Muscle of leg (tissue), 11 donors: ENCODE results near the gene GATA1. TPM values are rescaled to one million over a fixed set of nuclear protein-coding genes. Genes with fewer than 3 reads are reported as not detected.
"Not testable (repeated sequence)": the region's sequence is repeated elsewhere in the genome, so short reads cannot be mapped to it uniquely, and the experiment has no call there.

Source experiments
- DNase-seq: peaks from one replicate; pipeline ENCODE4 v3.0.0; 2013
- H3K27ac ChIP-seq: one replicate; pipeline ENCODE4 v1.5.1; 2013; ENCODE audit warnings: mild to moderate bottlenecking, low read length, control low read depth
- H3K27me3 ChIP-seq: one replicate; pipeline ENCODE4 v1.6.1; 2013; ENCODE audit warnings: low read length; ENCODE audit not compliant: control insufficient read depth, insufficient read depth
- H3K36me3 ChIP-seq: one replicate; pipeline ENCODE4 v1.6.1; 2013; ENCODE audit warnings: low read length; ENCODE audit not compliant: control insufficient read depth, insufficient read depth
- H3K4me1 ChIP-seq: one replicate; pipeline ENCODE4 v1.6.1; 2013; ENCODE audit warnings: low read length; ENCODE audit not compliant: control insufficient read depth, insufficient read depth
- H3K4me3 ChIP-seq: one replicate; pipeline ENCODE4 v1.5.1; 2013; ENCODE audit warnings: low read length, control low read depth
- H3K9me3 ChIP-seq: replicated peaks from 2 replicates; pipeline ENCODE4 v1.6.1; 2013; ENCODE audit warnings: low read depth, low read length; ENCODE audit not compliant: control insufficient read depth
- WGBS: methylation state at CpG from one replicate; pipeline ENCODE4 v1.1.5; 2013; ENCODE audit warnings: missing lambda C conversion rate; ENCODE audit not compliant: insufficient coverage; 5-methylcytosine and 5-hydroxymethylcytosine counted together
- polyA plus RNA-seq, 8 donors: library from polyadenylated mRNA; unstranded; fragments of 120-200 nt; gene quantifications; one replicate each; pipeline versions ENCODE4 v1.2.1 to v1.2.3, GENCODE V29; 2013; ENCODE audit warnings: inconsistent platforms in 1 of 8, low replicate concordance in 1 of 8; ENCODE audit not compliant: insufficient read length in 8 of 8, insufficient read depth in 1 of 8
- total RNA-seq: library from RNA; stranded (reverse); fragments of 120-200 nt; gene quantifications from one replicate; pipeline ENCODE4 v1.2.4, GENCODE V29; 2013

GATA1 gene
- total and polyA plus RNA-seq, 9 donors, result 0.22 to 0.98 (median 0.57) TPM

DNA sequence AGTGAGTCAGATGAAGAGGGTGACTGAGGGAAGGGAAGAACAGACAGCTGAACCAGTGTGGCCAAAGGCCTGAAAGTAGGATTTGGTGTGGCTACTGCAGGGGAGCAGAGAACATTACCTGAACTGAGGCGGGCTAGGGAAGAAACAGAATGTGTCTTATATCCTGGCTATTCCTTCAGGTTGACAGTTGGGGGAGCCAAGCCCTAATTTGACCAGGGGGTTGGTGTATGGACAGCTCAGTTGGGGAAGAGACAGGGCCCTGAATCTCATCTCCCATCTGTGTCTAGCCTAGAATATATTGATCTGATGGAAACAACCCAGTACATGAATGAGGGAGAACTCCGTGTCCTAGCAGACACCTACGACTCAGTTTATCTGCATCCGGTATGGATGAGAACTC, 19.7 kb downstream of the GATA1 start:
- Histone ChIP-seq H3K4me1 (peaks cover 7% of the 10 kb centered on the region), H3K4me3 (no peak overlapping the region), H3K36me3 (peaks cover 21% of the 10 kb centered on the region), H3K9me3 (no peaks in the 10 kb centered on the region), H3K27ac (no peak overlapping the region), H3K27me3 (no peaks in the 10 kb centered on the region)
- DNase-seq, result no peak
- WGBS, result 71% methylated on average over 1 of the region's 4 CpGs

DNA sequence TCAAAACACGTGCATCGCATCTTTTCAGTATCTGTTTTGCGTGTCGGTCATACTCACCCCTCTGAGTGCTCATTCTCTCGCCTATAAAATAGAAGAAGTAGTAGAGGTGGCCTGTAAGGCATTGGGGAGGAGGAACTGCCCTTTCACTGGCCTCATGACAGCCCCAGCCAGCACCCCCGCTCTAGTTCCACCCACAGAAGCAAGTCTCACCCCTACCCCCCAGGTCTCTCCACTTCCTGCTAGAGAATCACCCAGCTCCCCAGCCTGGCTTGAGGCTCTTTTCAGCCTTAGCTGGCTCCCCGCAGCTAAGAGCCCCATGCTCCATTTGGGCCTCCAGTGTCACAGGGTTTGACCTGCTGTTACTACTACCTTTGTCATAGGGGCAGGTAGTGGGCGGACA, 27.3 kb downstream of the GATA1 start:
- Histone ChIP-seq H3K9me3 (no peaks in the 10 kb centered on the region), H3K36me3 (peaks cover 38% of the 10 kb centered on the region), H3K27me3 (no peaks in the 10 kb centered on the region), H3K27ac (no peak overlapping the region), H3K4me3 (no peak overlapping the region), H3K4me1 (no peaks in the 10 kb centered on the region)
- WGBS, result 91% methylated on average over 1 of the region's 8 CpGs
- DNase-seq, result peak; percentile 10

DNA sequence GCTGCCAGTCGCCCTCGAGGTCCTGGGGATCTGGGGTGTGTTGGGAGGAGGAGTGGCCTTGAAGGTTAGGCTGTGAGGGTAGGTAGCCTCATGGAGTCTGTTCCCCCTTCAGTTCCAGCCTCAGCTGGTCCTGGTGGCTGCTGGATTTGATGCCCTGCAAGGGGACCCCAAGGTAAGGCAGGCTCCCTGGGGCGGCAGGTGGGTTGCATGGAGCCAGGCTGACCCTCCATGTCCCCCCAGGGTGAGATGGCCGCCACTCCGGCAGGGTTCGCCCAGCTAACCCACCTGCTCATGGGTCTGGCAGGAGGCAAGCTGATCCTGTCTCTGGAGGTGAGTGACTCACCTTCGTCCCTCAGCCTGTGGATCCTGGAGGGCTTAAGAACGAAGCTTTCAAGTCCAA, 28.3 kb downstream of the GATA1 start:
- H3K9me3 ChIP-seq, result no peaks in the 10 kb centered on the region
- no peaks in the 10 kb centered on the region for H3K27me3 ChIP-seq
- no peak for DNase-seq
- no peaks in the 10 kb centered on the region for H3K4me1 ChIP-seq
- 90% methylated on average over 8 of the region's 8 CpGs for WGBS
- H3K4me3 ChIP-seq, result no peak overlapping the region
- no peak overlapping the region for H3K27ac ChIP-seq
- peaks cover 39% of the 10 kb centered on the region for H3K36me3 ChIP-seq

DNA sequence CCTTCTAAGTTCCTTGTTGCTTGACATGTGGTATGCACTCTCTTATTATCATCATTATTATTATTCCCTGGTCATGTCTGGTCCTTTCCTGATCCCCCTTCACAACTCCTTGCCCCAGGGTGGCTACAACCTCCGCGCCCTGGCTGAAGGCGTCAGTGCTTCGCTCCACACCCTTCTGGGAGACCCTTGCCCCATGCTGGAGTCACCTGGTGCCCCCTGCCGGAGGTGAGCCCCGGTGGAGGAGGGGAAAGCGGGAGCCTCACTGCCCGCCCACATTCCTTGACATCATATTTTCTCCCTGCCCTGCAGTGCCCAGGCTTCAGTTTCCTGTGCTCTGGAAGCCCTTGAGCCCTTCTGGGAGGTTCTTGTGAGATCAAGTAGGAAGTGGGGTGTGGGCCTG, 28.9 kb downstream of the GATA1 start:
- Histone ChIP-seq H3K36me3 (peaks cover 44% of the 10 kb centered on the region), H3K27me3 (no peaks in the 10 kb centered on the region), H3K27ac (no peak overlapping the region), H3K9me3 (no peaks in the 10 kb centered on the region), H3K4me3 (no peak overlapping the region), H3K4me1 (no peaks in the 10 kb centered on the region)
- WGBS, result 84% methylated on average over 6 of the region's 8 CpGs
- DNase-seq, result no peak

DNA sequence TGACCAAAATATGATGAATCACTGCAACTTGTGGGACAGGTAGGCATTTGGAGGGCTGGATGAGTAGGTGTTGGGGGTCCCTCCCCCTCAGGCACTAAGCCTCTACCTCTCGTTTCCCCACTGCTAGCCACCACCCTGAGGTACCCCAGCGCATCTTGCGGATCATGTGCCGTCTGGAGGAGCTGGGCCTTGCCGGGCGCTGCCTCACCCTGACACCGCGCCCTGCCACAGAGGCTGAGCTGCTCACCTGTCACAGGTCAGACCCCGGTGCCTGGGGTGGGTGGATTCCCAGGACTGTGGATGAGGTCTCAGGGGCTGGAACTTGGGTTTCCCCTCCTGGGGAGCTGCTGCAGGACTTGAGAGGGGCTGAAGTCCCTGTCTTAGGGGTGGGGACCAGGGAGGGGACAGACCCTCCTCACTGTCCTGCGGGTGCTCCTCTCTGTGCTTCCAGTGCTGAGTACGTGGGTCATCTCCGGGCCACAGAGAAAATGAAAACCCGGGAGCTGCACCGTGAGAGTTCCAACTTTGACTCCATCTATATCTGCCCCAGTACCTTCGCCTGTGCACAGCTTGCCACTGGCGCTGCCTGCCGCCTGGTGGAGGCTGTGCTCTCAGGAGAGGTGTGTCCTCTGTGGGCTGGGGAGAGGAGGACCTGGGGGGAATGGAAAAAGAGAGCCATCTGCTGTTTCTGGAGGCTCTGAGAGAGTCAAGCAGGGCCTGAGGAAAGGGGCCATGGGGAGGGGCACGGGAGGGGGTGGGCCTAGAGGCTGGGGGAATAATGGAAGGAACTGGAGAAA, 29.8 kb downstream of the GATA1 start:
- Histone ChIP-seq H3K4me1 (no peaks in the 10 kb centered on the region), H3K9me3 (no peaks in the 10 kb centered on the region), H3K27ac (no peak overlapping the region), H3K4me3 (no peak overlapping the region), H3K36me3 (peaks cover 47% of the 10 kb centered on the region), H3K27me3 (no peaks in the 10 kb centered on the region)
- no peak for DNase-seq
- 94% methylated on average over 14 of the region's 18 CpGs for WGBS

DNA sequence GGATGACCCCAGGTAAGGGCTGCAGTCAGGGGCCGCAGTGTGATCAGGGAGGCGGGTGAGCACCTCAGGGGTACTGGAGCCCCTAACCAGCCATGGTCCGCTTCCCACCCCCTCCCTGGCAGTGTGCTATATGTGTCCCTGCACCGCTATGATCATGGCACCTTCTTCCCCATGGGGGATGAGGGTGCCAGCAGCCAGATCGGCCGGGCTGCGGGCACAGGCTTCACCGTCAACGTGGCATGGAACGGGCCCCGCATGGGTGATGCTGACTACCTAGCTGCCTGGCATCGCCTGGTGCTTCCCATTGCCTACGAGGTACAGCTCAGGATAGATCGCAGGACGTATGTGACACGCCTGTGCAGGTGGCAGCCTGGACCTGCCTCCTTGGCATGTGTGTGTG, 31.7 kb downstream of the GATA1 start:
- Histone ChIP-seq H3K27ac (no peak overlapping the region), H3K4me3 (no peak overlapping the region), H3K36me3 (peaks cover 57% of the 10 kb centered on the region), H3K9me3 (no peaks in the 10 kb centered on the region), H3K4me1 (no peaks in the 10 kb centered on the region), H3K27me3 (no peaks in the 10 kb centered on the region)
- 92% methylated on average over 15 of the region's 16 CpGs for WGBS
- no peak for DNase-seq

DNA sequence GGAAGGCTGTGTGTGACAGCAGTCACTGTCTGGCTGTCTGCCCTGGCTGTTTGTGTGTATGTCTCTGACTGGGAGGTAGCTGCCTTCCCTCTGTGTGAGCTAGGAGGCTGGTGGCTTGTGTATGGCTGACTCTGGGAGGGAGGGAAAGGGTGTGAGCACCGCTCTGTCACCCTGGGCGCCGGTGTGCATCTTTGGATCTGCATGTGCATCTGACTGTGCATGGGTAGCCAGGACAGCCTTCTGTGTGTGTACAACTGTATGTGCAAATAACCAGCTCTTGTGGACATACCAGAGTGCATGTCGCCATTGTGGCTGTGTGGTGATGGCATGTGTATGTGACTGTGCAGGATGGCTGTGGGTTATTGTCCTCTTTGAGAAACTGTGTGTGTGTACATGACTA, 32.5 kb downstream of the GATA1 start:
- DNase-seq, result no peak
- WGBS, result 97% methylated on average over 4 of the region's 4 CpGs
- no peaks in the 10 kb centered on the region for H3K9me3 ChIP-seq

DNA sequence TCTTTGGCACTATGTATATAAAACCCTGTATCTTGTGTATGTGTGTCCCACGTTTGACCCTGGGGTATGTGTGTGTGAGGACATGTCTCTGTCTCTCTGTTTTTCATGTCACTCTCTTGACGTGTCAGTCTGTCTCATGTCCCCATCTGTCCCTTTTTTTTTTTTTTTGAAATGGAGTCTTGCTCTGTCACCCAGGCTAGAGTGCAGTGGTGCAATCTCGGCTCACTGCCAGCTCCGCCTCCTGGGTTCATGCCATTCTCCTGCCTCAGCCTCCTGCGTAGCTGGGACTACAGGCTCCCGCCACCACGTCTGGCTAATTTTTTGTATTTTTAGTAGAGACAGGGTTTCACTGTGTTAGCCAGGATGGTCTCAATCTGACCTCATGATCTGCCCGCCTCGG, 33.0 kb downstream of the GATA1 start:
- not testable (repeated sequence) for DNase-seq, H3K4me1 ChIP-seq, H3K9me3 ChIP-seq, H3K27ac ChIP-seq, H3K4me3 ChIP-seq, H3K27me3 ChIP-seq
- WGBS, result 84% methylated on average over 5 of the region's 9 CpGs
- peaks cover 58% of the 10 kb centered on the region for H3K36me3 ChIP-seq

More for the DNA sequence above, 32.5 kb downstream of the GATA1 start:
- Histone ChIP-seq H3K36me3 (peaks cover 58% of the 10 kb centered on the region), H3K27me3 (no peaks in the 10 kb centered on the region), H3K27ac (no peak overlapping the region), H3K4me3 (no peak overlapping the region), H3K4me1 (no peaks in the 10 kb centered on the region)

DNA sequence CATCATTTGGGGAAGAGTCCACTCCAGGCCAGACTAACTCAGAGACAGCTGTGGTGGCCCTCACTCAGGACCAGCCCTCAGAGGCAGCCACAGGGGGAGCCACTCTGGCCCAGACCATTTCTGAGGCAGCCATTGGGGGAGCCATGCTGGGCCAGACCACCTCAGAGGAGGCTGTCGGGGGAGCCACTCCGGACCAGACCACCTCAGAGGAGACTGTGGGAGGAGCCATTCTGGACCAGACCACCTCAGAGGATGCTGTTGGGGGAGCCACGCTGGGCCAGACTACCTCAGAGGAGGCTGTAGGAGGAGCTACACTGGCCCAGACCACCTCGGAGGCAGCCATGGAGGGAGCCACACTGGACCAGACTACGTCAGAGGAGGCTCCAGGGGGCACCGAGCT, 36.7 kb downstream of the GATA1 start:
- WGBS, result 74% methylated on average over 5 of the region's 6 CpGs
- H3K4me1 ChIP-seq, result no peaks in the 10 kb centered on the region
- no peak overlapping the region for H3K4me3 ChIP-seq
- no peak overlapping the region for H3K27ac ChIP-seq
- H3K27me3 ChIP-seq, result peaks cover 30% of the 10 kb centered on the region
- peaks cover 8% of the 10 kb centered on the region for H3K9me3 ChIP-seq
- peaks cover 42% of the 10 kb centered on the region for H3K36me3 ChIP-seq
- DNase-seq, result no peak

DNA sequence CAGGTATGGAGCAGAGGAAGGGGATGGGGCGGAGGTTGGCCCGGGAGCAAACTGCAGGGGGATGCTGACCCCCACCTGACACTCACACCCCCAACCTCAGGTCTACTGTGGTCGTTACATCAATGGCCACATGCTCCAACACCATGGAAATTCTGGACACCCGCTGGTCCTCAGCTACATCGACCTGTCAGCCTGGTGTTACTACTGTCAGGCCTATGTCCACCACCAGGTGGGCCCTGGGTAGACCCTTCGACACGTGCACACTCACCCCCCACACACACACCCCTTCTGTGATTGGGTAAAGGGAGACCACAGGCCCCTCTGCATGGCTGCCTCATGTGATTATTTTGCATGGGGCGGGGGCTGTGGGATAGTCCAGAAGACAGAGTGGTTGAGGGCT, 37.7 kb downstream of the GATA1 start:
- Histone ChIP-seq H3K4me3 (no peak overlapping the region), H3K9me3 (peaks cover 8% of the 10 kb centered on the region), H3K27ac (no peak overlapping the region), H3K4me1 (no peaks in the 10 kb centered on the region), H3K27me3 (peaks cover 31% of the 10 kb centered on the region), H3K36me3 (peaks cover 35% of the 10 kb centered on the region)
- DNase-seq, result no peak
- WGBS, result 93% methylated on average over 3 of the region's 8 CpGs
